Ovary (tissue), 3 donors: ENCODE data around the gene SLC35D2.

Source experiments
- POLR2A ChIP-seq: fragments of 450-650 bp; IDR thresholded peaks from one replicate; pipeline ENCODE4 v1.6.1; 2017; ENCODE audit warnings: antibody characterized with exemption, mild to moderate bottlenecking, moderate library complexity
- TF ChIP-seq, protein P1 (sequence below), 3 donors: fragments of 450-650 bp in 2 of 3; fragments of 200-600 bp in 1 of 3; IDR thresholded peaks; one replicate each; pipeline versions ENCODE4 v1.5.1 to v1.8.0; 2016 to 2022; ENCODE audit warnings: antibody characterized with exemption in 3 of 3, mild to moderate bottlenecking in 1 of 3
- donor health status: DM: no; HTN: no; CAD: no.

DNA sequence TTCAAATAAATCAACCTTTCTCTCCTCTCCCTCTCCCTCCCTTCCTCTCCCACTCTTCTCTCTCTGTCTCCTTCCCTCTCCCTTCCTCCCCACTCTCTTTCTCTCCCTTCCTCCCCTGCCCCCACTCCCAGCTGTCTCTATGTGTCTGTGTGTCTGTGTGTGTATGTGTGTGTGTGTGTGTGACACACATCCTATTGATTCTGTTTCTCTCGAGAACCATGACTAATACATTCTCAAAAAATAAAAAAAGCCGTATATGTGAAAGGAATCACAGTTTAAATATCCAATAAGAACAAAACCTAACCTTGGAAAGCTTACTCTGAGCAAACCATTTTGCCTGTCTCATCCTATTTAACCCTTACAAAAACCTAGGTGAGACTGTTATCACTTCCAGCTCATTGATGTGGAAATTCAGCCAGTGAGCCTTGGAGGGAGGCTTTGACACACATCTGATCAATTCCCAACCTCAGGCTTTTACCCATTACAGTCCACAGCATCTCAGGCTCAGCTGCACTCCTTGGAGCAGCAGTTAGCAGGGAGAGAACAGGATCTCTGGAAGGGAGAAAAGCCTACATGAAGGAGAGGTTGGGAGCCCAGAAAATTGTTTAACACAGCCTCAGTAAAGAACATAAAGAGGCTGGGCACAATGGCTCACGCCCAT lies 89.9 kb downstream of the SLC35D2 start:
- TF ChIP-seq, protein P1, sequence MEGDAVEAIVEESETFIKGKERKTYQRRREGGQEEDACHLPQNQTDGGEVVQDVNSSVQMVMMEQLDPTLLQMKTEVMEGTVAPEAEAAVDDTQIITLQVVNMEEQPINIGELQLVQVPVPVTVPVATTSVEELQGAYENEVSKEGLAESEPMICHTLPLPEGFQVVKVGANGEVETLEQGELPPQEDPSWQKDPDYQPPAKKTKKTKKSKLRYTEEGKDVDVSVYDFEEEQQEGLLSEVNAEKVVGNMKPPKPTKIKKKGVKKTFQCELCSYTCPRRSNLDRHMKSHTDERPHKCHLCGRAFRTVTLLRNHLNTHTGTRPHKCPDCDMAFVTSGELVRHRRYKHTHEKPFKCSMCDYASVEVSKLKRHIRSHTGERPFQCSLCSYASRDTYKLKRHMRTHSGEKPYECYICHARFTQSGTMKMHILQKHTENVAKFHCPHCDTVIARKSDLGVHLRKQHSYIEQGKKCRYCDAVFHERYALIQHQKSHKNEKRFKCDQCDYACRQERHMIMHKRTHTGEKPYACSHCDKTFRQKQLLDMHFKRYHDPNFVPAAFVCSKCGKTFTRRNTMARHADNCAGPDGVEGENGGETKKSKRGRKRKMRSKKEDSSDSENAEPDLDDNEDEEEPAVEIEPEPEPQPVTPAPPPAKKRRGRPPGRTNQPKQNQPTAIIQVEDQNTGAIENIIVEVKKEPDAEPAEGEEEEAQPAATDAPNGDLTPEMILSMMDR (IDR thresholded peaks at IDR 0.05), result no peak
- TF ChIP-seq POLR2A, result no peak
